Measurements from ENCODE around the gene RFX8. TPM values are rescaled to one million over a fixed set of nuclear protein-coding genes. Genes with fewer than 3 reads are reported as not detected.

Gene RFX8
- total RNA-seq, 1 experiment from 2014 or later, result not detected

DNA sequence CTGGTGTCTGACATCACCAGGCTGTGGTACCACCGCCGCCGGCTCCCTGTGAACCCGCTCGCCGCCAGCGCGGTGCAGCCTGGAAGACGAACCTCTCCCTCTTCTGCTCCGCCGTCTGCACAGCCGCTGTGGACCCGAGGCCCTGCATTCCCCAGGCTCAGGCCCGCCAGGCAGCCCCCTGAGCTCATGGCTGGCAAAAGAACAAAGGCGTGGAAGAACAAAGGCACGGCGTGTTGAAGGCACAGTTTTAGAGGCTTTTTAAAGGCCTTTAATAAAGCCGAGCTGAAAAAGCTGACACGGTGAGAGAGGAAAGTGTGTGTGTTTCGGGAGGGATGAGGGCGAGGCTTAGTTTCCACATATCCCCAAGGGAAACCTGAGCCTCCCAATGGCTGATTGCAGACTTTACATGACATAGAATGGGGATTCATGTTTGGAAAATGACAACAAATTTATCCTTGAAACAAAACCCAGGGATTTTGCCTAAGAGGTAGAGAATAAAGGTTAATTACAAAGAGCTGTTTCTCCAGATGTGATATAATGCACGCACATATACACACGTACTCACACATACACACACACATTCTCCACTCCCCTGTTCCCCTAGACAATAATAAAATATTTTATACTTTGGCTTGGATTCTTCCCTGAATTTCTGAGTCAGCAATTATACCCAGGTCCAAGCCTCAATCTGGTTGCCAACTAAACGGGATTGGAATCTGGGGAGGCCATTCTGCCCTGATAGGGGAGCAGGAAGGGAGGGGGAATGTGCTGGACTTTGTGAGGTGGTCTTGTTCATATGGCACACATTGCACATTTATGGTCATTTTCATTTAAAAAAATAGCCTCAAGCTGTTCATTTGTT lies 39.7 kb downstream of the RFX8 start:
- no peak for TF ChIP-seq EZH2 (IDR thresholded peaks at IDR 0.05; ENCODE audit: borderline replicate concordance, low read depth, low read length, poor library complexity, severe bottlenecking)
- TF ChIP-seq, protein P1, sequence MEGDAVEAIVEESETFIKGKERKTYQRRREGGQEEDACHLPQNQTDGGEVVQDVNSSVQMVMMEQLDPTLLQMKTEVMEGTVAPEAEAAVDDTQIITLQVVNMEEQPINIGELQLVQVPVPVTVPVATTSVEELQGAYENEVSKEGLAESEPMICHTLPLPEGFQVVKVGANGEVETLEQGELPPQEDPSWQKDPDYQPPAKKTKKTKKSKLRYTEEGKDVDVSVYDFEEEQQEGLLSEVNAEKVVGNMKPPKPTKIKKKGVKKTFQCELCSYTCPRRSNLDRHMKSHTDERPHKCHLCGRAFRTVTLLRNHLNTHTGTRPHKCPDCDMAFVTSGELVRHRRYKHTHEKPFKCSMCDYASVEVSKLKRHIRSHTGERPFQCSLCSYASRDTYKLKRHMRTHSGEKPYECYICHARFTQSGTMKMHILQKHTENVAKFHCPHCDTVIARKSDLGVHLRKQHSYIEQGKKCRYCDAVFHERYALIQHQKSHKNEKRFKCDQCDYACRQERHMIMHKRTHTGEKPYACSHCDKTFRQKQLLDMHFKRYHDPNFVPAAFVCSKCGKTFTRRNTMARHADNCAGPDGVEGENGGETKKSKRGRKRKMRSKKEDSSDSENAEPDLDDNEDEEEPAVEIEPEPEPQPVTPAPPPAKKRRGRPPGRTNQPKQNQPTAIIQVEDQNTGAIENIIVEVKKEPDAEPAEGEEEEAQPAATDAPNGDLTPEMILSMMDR (conservative IDR thresholded peaks at IDR 0.05; ENCODE audit: low read depth, low read length), result no peak
- CTCF ChIA-PET, result no interaction called here
- POLR2A ChIA-PET (ENCODE audit: low non-redundant PET), result no interaction called here
- intact Hi-C loops (cut with micrococcal nuclease; ENCODE audit: unreplicated experiment), result no loop called here
- Histone ChIP-seq H3K4me1 (ENCODE audit: insufficient read depth, low read length, poor library complexity, severe bottlenecking) (no peaks in the 10 kb centered on the region), H3K9me3 (ENCODE audit: low read depth, low read length, poor library complexity, severe bottlenecking) (no peaks in the 10 kb centered on the region), H3K4me3 (ENCODE audit: low read depth, low read length, poor library complexity, severe bottlenecking) (no peak overlapping the region), H3K27me3 (replicated peaks; ENCODE audit: insufficient read depth, low read depth, low read length, poor library complexity) (no peaks in the 10 kb centered on the region), H3K27ac (ENCODE audit: low read depth, low read length, poor library complexity, severe bottlenecking) (no peak overlapping the region), H3K36me3 (ENCODE audit: insufficient read depth, low read length, poor library complexity, severe bottlenecking) (no peaks in the 10 kb centered on the region)
- no peak for DNase-seq (ENCODE audit: low spot score)
- BruUV-seq (replicated peaks), result no TSS peak

- intact Hi-C loops (cut with micrococcal nuclease; ENCODE audit: unreplicated experiment), result no loop called here
- Histone ChIP-seq H3K4me1 (ENCODE audit: insufficient read depth, low read length, poor library complexity, severe bottlenecking) (no peaks in the 10 kb centered on the region), H3K4me3 (ENCODE audit: low read depth, low read length, poor library complexity, severe bottlenecking) (no peak overlapping the region), H3K36me3 (ENCODE audit: insufficient read depth, low read length, poor library complexity, severe bottlenecking) (no peaks in the 10 kb centered on the region), H3K27me3 (replicated peaks; ENCODE audit: insufficient read depth, low read depth, low read length, poor library complexity) (no peaks in the 10 kb centered on the region), H3K9me3 (ENCODE audit: low read depth, low read length, poor library complexity, severe bottlenecking) (no peaks in the 10 kb centered on the region), H3K27ac (ENCODE audit: low read depth, low read length, poor library complexity, severe bottlenecking) (no peak overlapping the region)
- DNase-seq (ENCODE audit: low spot score), result no peak
- TF ChIP-seq EZH2 (IDR thresholded peaks at IDR 0.05; ENCODE audit: borderline replicate concordance, low read depth, low read length, poor library complexity, severe bottlenecking), result no peak
- TF ChIP-seq, protein P1 (conservative IDR thresholded peaks at IDR 0.05; ENCODE audit: low read depth, low read length), result no peak
- ChIA-PET POLR2A (ENCODE audit: low non-redundant PET) (no interaction called here), CTCF (no interaction called here)
- no TSS peak for BruUV-seq (replicated peaks)
Measured at GRCh38 chr2:101433465-101433864, 41.4 kb downstream of the RFX8 start.

DNA sequence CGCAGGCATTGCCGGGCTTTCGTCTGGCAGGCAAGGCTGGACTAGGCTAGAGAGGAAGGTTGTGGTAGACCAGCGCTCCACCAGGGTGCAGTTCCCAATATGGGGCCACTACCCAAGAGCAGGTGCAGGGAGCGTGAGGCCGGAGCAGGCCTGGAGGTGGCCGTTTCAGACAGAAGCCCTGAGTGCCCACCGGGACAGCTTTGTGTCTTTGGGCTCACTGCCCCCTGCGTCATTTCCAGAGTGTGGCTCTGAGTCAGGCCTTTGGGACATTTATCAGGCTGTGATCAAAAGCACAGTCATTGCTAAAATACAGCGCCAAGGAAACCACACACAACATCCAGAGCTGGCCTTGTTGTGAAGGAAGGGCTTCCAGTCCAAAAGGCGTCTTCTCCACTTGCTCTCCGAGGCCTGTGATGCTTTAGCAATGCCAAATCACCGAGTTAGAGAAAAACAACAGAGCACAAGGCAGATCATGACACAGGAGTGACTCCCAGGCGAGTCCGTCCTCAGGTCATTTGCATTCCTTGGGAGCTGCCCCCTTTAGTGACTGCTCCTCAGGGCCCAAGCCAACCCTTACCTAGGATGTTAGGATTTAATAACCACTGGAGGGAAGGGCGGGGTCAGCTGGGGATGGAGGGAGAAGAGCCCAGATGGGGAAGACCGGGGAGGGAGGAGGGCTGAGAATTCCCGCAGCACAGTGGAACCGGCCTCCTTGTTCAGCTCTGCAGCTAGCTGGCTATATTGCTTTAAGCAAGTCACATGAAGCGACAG lies 42.3 kb downstream of the RFX8 start:
- ChIA-PET POLR2A (ENCODE audit: low non-redundant PET) (no interaction called here), CTCF (interaction anchor here (0.6 kb wide), 1 partner anchor 172 kb away, joined by 3 read pairs; no protein-coding TSS in a partner anchor)
- intact Hi-C loops (cut with micrococcal nuclease; ENCODE audit: unreplicated experiment), result no loop called here
- H3K36me3 ChIP-seq (ENCODE audit: insufficient read depth, low read length, poor library complexity, severe bottlenecking), result no peaks in the 10 kb centered on the region
- BruUV-seq (replicated peaks), result no TSS peak
- H3K27me3 ChIP-seq (replicated peaks; ENCODE audit: insufficient read depth, low read depth, low read length, poor library complexity), result no peaks in the 10 kb centered on the region
- no peaks in the 10 kb centered on the region for H3K9me3 ChIP-seq (ENCODE audit: low read depth, low read length, poor library complexity, severe bottlenecking)
- no peak for DNase-seq (ENCODE audit: low spot score)
- no peak overlapping the region for H3K27ac ChIP-seq (ENCODE audit: low read depth, low read length, poor library complexity, severe bottlenecking)
- H3K4me3 ChIP-seq (ENCODE audit: low read depth, low read length, poor library complexity, severe bottlenecking), result no peak overlapping the region
- H3K4me1 ChIP-seq (ENCODE audit: insufficient read depth, low read length, poor library complexity, severe bottlenecking), result no peaks in the 10 kb centered on the region
- no peak for TF ChIP-seq EZH2 (IDR thresholded peaks at IDR 0.05; ENCODE audit: borderline replicate concordance, low read depth, low read length, poor library complexity, severe bottlenecking)
- TF ChIP-seq, protein P1 (conservative IDR thresholded peaks at IDR 0.05; ENCODE audit: low read depth, low read length), result no peak

All from A673 (cell line).